ENCODE results near the gene LASP1. TPM values are rescaled to one million over a fixed set of nuclear protein-coding genes. Genes with fewer than 3 reads are reported as not detected.
A peak's percentile ranks its signal among the peaks of the same experiment; 100 is the strongest.
"Not testable (repeated sequence)": the region's sequence is repeated elsewhere in the genome, so short reads cannot be mapped to it uniquely, and the experiment has no call there.

LASP1 gene
- total RNA-seq, 2 donors from 2014 or later: 116 to 172 TPM

- H3K4me3 Mint-ChIP-seq: no peak overlapping the region
- H3K4me1 Mint-ChIP-seq: peaks cover 20% of the 10 kb centered on the region
- no peaks in the 10 kb centered on the region for H3K9me3 Mint-ChIP-seq
- H3K27ac Mint-ChIP-seq: no peak overlapping the region
- ATAC-seq (replicated peaks): no peak
- H3K36me3 Mint-ChIP-seq (ENCODE audit: low read depth): peaks cover 80% of the 10 kb centered on the region
- H3K27me3 Mint-ChIP-seq: no peaks in the 10 kb centered on the region
These were observed 35.0 kb downstream of the LASP1 start for GRCh38 chr17:38904892-38905291.

- Mint-ChIP-seq H3K4me1 (peaks cover 20% of the 10 kb centered on the region), H3K9me3 (no peaks in the 10 kb centered on the region), H3K27me3 (no peaks in the 10 kb centered on the region), H3K36me3 (ENCODE audit: low read depth) (peaks cover 82% of the 10 kb centered on the region), H3K27ac (peak overlapping the region; percentile 30), H3K4me3 (no peak overlapping the region)
- no peak for ATAC-seq (replicated peaks)
These were observed 35.5 kb downstream of the LASP1 start for GRCh38 chr17:38905375-38905774.

GRCh38 chr17:38906460-38907228, 36.8 kb downstream of the LASP1 start:
- no peak overlapping the region for H3K4me3 Mint-ChIP-seq
- H3K9me3 Mint-ChIP-seq: no peaks in the 10 kb centered on the region
- no peak for ATAC-seq (replicated peaks)
- peaks cover 14% of the 10 kb centered on the region for H3K4me1 Mint-ChIP-seq
- peak overlapping the region; percentile 82 for H3K27ac Mint-ChIP-seq
- H3K27me3 Mint-ChIP-seq: no peaks in the 10 kb centered on the region
- H3K36me3 Mint-ChIP-seq (ENCODE audit: low read depth): peaks cover 83% of the 10 kb centered on the region

- Mint-ChIP-seq H3K27ac (peak overlapping the region; percentile 82), H3K27me3 (no peaks in the 10 kb centered on the region), H3K4me3 (no peak overlapping the region), H3K9me3 (no peaks in the 10 kb centered on the region), H3K36me3 (ENCODE audit: low read depth) (peaks cover 86% of the 10 kb centered on the region), H3K4me1 (peaks cover 11% of the 10 kb centered on the region)
- no peak for ATAC-seq (replicated peaks)
These were observed 38.2 kb downstream of the LASP1 start for GRCh38 chr17:38907930-38908675.

- H3K36me3 Mint-ChIP-seq (ENCODE audit: low read depth): peaks cover 86% of the 10 kb centered on the region
- H3K4me1 Mint-ChIP-seq: peaks cover 5% of the 10 kb centered on the region
- H3K27ac Mint-ChIP-seq: no peak overlapping the region
- ATAC-seq (replicated peaks): no peak
- no peaks in the 10 kb centered on the region for H3K27me3 Mint-ChIP-seq
- H3K4me3 Mint-ChIP-seq: no peak overlapping the region
- no peaks in the 10 kb centered on the region for H3K9me3 Mint-ChIP-seq
These were observed 38.9 kb downstream of the LASP1 start for GRCh38 chr17:38908676-38909181.

GRCh38 chr17:38910325-38910724, 40.5 kb downstream of the LASP1 start:
- peaks cover 5% of the 10 kb centered on the region for H3K4me1 Mint-ChIP-seq
- H3K9me3 Mint-ChIP-seq: no peaks in the 10 kb centered on the region
- ATAC-seq (replicated peaks): no peak
- peaks cover 86% of the 10 kb centered on the region for H3K36me3 Mint-ChIP-seq (ENCODE audit: low read depth)
- H3K27me3 Mint-ChIP-seq: no peaks in the 10 kb centered on the region
- no peak overlapping the region for H3K4me3 Mint-ChIP-seq
- no peak overlapping the region for H3K27ac Mint-ChIP-seq

GRCh38 chr17:38911081-38911730, 41.3 kb downstream of the LASP1 start:
- H3K27me3 Mint-ChIP-seq: no peaks in the 10 kb centered on the region
- peaks cover 5% of the 10 kb centered on the region for H3K4me1 Mint-ChIP-seq
- peaks cover 86% of the 10 kb centered on the region for H3K36me3 Mint-ChIP-seq (ENCODE audit: low read depth)
- no peak for ATAC-seq (replicated peaks)
- H3K27ac Mint-ChIP-seq: peak overlapping the region; percentile 50
- H3K4me3 Mint-ChIP-seq: no peak overlapping the region
- no peaks in the 10 kb centered on the region for H3K9me3 Mint-ChIP-seq

GRCh38 chr17:38911731-38912081, 41.8 kb downstream of the LASP1 start:
- not testable (repeated sequence) for H3K9me3 Mint-ChIP-seq; H3K4me3 Mint-ChIP-seq; H3K27me3 Mint-ChIP-seq; H3K4me1 Mint-ChIP-seq; ATAC-seq (replicated peaks)
- H3K27ac Mint-ChIP-seq: peak overlapping the region; percentile 50
- peaks cover 90% of the 10 kb centered on the region for H3K36me3 Mint-ChIP-seq (ENCODE audit: low read depth)

- H3K36me3 Mint-ChIP-seq (ENCODE audit: low read depth): peaks cover 93% of the 10 kb centered on the region
- ATAC-seq (replicated peaks): no peak
These were observed 42.5 kb downstream of the LASP1 start for GRCh38 chr17:38912221-38912813.

GRCh38 chr17:38914741-38915638, 45.1 kb downstream of the LASP1 start:
- no peak overlapping the region for H3K27ac Mint-ChIP-seq
- no peak overlapping the region for H3K4me3 Mint-ChIP-seq
- ATAC-seq (replicated peaks): no peak
- H3K27me3 Mint-ChIP-seq: no peaks in the 10 kb centered on the region
- no peaks in the 10 kb centered on the region for H3K9me3 Mint-ChIP-seq
- H3K4me1 Mint-ChIP-seq: no peaks in the 10 kb centered on the region
- H3K36me3 Mint-ChIP-seq (ENCODE audit: low read depth): peaks cover 100% of the 10 kb centered on the region

More at GRCh38 chr17:38912221-38912813, 42.5 kb downstream of the LASP1 start:
- no peak overlapping the region for H3K4me3 Mint-ChIP-seq
- peaks cover 3% of the 10 kb centered on the region for H3K4me1 Mint-ChIP-seq
- no peaks in the 10 kb centered on the region for H3K27me3 Mint-ChIP-seq
- no peak overlapping the region for H3K27ac Mint-ChIP-seq
- no peaks in the 10 kb centered on the region for H3K9me3 Mint-ChIP-seq

GRCh38 chr17:38915639-38915995, 45.8 kb downstream of the LASP1 start:
- H3K36me3 Mint-ChIP-seq (ENCODE audit: low read depth): peaks cover 100% of the 10 kb centered on the region
- H3K27me3 Mint-ChIP-seq: no peaks in the 10 kb centered on the region
- H3K4me1 Mint-ChIP-seq: peaks cover 3% of the 10 kb centered on the region
- no peak for ATAC-seq (replicated peaks)
- no peaks in the 10 kb centered on the region for H3K9me3 Mint-ChIP-seq
- no peak overlapping the region for H3K4me3 Mint-ChIP-seq
- peak overlapping the region; percentile 51 for H3K27ac Mint-ChIP-seq

- Mint-ChIP-seq H3K27ac (no peak overlapping the region), H3K4me3 (no peak overlapping the region)
These were observed 46.9 kb downstream of the LASP1 start for GRCh38 chr17:38916771-38917170.

GRCh38 chr17:38917259-38917658, 47.4 kb downstream of the LASP1 start:
- Mint-ChIP-seq H3K36me3 (ENCODE audit: low read depth) (peaks cover 87% of the 10 kb centered on the region), H3K9me3 (no peaks in the 10 kb centered on the region), H3K4me1 (peaks cover 10% of the 10 kb centered on the region), H3K27me3 (no peaks in the 10 kb centered on the region), H3K27ac (no peak overlapping the region), H3K4me3 (no peak overlapping the region)
- ATAC-seq (replicated peaks): no peak

More at GRCh38 chr17:38916771-38917170, 46.9 kb downstream of the LASP1 start:
- Mint-ChIP-seq H3K4me1 (peaks cover 5% of the 10 kb centered on the region), H3K36me3 (ENCODE audit: low read depth) (peaks cover 92% of the 10 kb centered on the region), H3K27me3 (no peaks in the 10 kb centered on the region), H3K9me3 (no peaks in the 10 kb centered on the region)
- no peak for ATAC-seq (replicated peaks)

Measured in activated T-helper 17 cell treated with anti-CD3 and anti-CD28 coated beads, Interleukin-2, amount 50 U/mL, for 72 hours (primary cell).